ENCODE measurements around the gene NR4A3. TPM values are rescaled to one million over a fixed set of nuclear protein-coding genes. Genes with fewer than 3 reads are reported as not detected.
A peak's percentile ranks its signal among the peaks of the same experiment; 100 is the strongest.

Gene NR4A3
- total and polyA plus RNA-seq, 2 of the 13 experiments (the other 11 are each of a cell fraction or from before 2014, with no cell fraction given): 0.02 to 0.09 TPM

DNA sequence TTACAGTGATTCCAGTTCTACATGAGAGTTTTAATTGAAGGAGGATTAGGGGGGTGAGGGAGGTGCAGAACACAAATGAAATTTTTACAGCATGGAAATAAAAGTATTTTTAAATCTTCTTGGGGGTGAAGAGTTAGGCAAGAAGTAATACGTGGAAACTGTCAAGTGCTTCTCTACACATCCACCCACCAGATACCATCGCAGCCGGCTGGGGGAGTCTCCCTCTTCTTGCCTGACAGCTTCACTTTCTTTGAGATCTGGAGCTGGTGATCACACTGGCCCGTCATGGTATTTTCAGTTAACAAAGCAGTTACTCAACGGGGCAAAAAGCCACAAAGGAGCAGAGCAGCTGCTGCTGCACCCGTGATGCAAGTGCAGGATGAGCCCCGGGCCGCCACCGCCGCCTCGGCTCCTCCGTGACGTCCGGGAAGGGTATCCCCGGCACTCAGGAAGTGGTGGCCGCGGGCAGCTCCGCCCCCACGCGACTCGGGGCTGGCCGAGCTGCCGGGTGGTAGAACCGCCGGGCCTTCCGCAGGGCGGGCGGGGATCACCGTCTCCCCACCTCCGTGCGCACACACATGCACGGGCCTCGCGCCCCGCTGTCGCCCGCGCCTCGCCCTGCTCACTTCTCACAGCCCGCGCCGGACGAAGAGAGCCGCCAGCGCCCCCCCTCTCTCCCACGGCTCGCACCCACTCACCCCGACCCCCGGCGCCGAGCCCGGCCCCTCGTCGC, 2.4 kb upstream of the NR4A3 start (continued):
- peak; percentile 84; the same call in 1 of the 2 replicates for TF ChIP-seq ZSCAN31 (CRISPR knock-in tag; IDR thresholded peaks at IDR 0.05; ENCODE audit: low read depth)
- TF ChIP-seq HHEX (CRISPR knock-in tag; IDR thresholded peaks at IDR 0.05): no peak
- no peak for TF ChIP-seq ZNF326 (CRISPR knock-in tag; IDR thresholded peaks at IDR 0.05; ENCODE audit: borderline replicate concordance)
- TF ChIP-seq ZNF292 (CRISPR knock-in tag; IDR thresholded peaks at IDR 0.05; ENCODE audit: borderline replicate concordance, low read depth): 0 out of 2 replicates have a peak, but pooled peaks have one; percentile 42
- no peak for TF ChIP-seq ZNF652 (CRISPR knock-in tag; IDR thresholded peaks at IDR 0.05; ENCODE audit: borderline replicate concordance, low read depth)
- no peak for TF ChIP-seq ZNF746 (CRISPR knock-in tag; IDR thresholded peaks at IDR 0.05)
- peak; percentile 38; the same call in 1 of the 2 replicates for TF ChIP-seq PHF21A (CRISPR knock-in tag; IDR thresholded peaks at IDR 0.05)
- TF ChIP-seq ZNF331 (CRISPR knock-in tag; IDR thresholded peaks at IDR 0.05): peak; percentile 63; the same call in 1 of the 2 replicates
- TF ChIP-seq ZNF614 (CRISPR knock-in tag; IDR thresholded peaks at IDR 0.05; ENCODE audit: borderline replicate concordance): 0 out of 2 replicates have a peak, but pooled peaks have one; percentile 57
- TF ChIP-seq CEBPB (IDR thresholded peaks at IDR 0.05; ENCODE audit: borderline replicate concordance, low read depth, low read length): peak; percentile 35; the same call in 1 of the 2 replicates
- TF ChIP-seq RAD51 (IDR thresholded peaks at IDR 0.05; ENCODE audit: borderline replicate concordance): no peak
- no peak for TF ChIP-seq SRSF9 (IDR thresholded peaks at IDR 0.05; ENCODE audit: borderline replicate concordance, insufficient read depth, low read depth, low read length, poor library complexity, severe bottlenecking)
- no peak for TF ChIP-seq YY1 (IDR thresholded peaks at IDR 0.05; ENCODE audit: insufficient read depth, insufficient replicate concordance, low read depth, low read length)
- TF ChIP-seq ZNF367 (CRISPR knock-in tag; IDR thresholded peaks at IDR 0.05; ENCODE audit: borderline replicate concordance): no peak
- no peak for TF ChIP-seq ZNF382 (CRISPR knock-in tag; IDR thresholded peaks at IDR 0.05; ENCODE audit: borderline replicate concordance)
- TF ChIP-seq, protein P1, sequence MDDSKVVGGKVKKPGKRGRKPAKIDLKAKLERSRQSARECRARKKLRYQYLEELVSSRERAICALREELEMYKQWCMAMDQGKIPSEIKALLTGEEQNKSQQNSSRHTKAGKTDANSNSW (CRISPR knock-in tag; IDR thresholded peaks at IDR 0.05; ENCODE audit: borderline replicate concordance): no peak
- TF ChIP-seq KDM4B (CRISPR knock-in tag; IDR thresholded peaks at IDR 0.05): no peak
- TF ChIP-seq RBM22 (optimal IDR thresholded peaks at IDR 0.05; ENCODE audit: low read length): no peak
- TF ChIP-seq ZNF720 (CRISPR knock-in tag; IDR thresholded peaks at IDR 0.05): no peak
- peak; percentile 67 for TF ChIP-seq ZNF776 (CRISPR knock-in tag; IDR thresholded peaks at IDR 0.05)
- TF ChIP-seq ZNF224 (CRISPR knock-in tag; IDR thresholded peaks at IDR 0.05): no peak
- no peak for TF ChIP-seq CCAR2 (optimal IDR thresholded peaks at IDR 0.05; ENCODE audit: low read depth, low read length)
- no peak for TF ChIP-seq FOXO1 (CRISPR knock-in tag; IDR thresholded peaks at IDR 0.05)
- TF ChIP-seq NKX3-1 (CRISPR knock-in tag; IDR thresholded peaks at IDR 0.05): 0 out of 2 replicates have a peak, but pooled peaks have one; percentile 17
- no peak for TF ChIP-seq NFE2L2 (IDR thresholded peaks at IDR 0.05; ENCODE audit: low read length)
- TF ChIP-seq POLR2AphosphoS2 (IDR thresholded peaks at IDR 0.05; ENCODE audit: low read depth, low read length): no peak
- TF ChIP-seq, protein P2, sequence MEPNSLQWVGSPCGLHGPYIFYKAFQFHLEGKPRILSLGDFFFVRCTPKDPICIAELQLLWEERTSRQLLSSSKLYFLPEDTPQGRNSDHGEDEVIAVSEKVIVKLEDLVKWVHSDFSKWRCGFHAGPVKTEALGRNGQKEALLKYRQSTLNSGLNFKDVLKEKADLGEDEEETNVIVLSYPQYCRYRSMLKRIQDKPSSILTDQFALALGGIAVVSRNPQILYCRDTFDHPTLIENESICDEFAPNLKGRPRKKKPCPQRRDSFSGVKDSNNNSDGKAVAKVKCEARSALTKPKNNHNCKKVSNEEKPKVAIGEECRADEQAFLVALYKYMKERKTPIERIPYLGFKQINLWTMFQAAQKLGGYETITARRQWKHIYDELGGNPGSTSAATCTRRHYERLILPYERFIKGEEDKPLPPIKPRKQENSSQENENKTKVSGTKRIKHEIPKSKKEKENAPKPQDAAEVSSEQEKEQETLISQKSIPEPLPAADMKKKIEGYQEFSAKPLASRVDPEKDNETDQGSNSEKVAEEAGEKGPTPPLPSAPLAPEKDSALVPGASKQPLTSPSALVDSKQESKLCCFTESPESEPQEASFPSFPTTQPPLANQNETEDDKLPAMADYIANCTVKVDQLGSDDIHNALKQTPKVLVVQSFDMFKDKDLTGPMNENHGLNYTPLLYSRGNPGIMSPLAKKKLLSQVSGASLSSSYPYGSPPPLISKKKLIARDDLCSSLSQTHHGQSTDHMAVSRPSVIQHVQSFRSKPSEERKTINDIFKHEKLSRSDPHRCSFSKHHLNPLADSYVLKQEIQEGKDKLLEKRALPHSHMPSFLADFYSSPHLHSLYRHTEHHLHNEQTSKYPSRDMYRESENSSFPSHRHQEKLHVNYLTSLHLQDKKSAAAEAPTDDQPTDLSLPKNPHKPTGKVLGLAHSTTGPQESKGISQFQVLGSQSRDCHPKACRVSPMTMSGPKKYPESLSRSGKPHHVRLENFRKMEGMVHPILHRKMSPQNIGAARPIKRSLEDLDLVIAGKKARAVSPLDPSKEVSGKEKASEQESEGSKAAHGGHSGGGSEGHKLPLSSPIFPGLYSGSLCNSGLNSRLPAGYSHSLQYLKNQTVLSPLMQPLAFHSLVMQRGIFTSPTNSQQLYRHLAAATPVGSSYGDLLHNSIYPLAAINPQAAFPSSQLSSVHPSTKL (CRISPR knock-in tag; IDR thresholded peaks at IDR 0.05): peak; percentile 52; the same call in 1 of the 2 replicates
- TF ChIP-seq KAT2B (IDR thresholded peaks at IDR 0.05; ENCODE audit: borderline replicate concordance, low read depth, low read length): no peak

Data from HepG2 (cell line).